Hepatocyte (in vitro differentiated cells): Measurements from ENCODE around the gene MGME1.

Experiments
- EZH2 ChIP-seq: fragments of 200-600 bp; sonication (generic); IDR thresholded peaks from 2 replicates; pipeline ENCODE4 v1.6.1; 2016; ENCODE audit warnings: antibody characterized with exemption, mild to moderate bottlenecking, borderline replicate concordance
- EZH2phosphoT487 ChIP-seq: fragments of 200-600 bp; sonication (generic); IDR thresholded peaks from one replicate; pipeline ENCODE4 v1.6.1; 2018; ENCODE audit warnings: antibody characterized with exemption, mild to moderate bottlenecking, low read depth, moderate library complexity; ENCODE audit not compliant: unreplicated experiment, severe bottlenecking
- TF ChIP-seq, protein P1 (sequence below): fragments of 200-600 bp; sonication (generic); IDR thresholded peaks from 2 replicates; pipeline ENCODE4 v1.5.1; 2016; ENCODE audit warnings: antibody characterized with exemption, mild to moderate bottlenecking; ENCODE audit not compliant: poor library complexity

DNA sequence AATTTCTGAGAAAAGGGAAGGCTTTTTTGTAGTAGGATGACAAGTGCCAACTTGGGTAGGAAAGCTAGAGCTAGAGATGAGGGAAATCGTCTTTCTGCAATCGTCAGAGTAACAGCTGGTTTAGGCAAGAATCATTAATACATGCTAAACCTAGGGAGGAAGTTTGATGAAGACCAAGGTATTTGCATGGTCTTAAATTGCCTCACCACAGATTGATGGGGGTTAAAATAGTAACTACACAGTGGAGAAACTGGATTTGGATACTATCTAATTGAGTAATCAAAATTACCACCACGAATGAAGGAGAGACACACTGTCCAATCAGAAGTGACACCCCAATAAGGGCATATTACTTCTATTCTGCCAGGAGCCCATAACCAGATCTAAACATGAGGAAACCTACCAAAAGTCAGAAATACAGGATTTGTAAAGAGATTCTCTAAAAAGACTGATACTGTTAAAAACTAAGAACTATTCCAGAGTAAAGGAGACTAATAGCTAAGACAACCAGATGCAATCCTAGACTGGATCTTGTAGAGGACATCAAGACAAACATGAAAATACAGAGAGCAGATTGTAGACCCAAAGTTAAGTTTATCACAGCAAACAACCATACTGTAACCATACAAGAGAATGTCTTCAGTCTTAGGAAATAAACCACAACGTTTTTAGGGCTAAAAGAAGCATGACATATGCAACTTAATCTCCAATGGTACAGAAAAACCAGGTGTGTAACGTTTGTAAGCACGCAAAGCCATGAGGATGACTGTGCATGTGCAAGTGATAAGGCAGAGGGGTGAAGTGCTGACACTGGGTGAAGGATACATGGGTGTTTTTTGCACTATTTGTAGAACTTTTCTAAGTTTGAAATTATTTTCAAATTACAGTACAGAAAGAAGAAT is 22.0 kb upstream of the MGME1 start:
- TF ChIP-seq, protein P1, sequence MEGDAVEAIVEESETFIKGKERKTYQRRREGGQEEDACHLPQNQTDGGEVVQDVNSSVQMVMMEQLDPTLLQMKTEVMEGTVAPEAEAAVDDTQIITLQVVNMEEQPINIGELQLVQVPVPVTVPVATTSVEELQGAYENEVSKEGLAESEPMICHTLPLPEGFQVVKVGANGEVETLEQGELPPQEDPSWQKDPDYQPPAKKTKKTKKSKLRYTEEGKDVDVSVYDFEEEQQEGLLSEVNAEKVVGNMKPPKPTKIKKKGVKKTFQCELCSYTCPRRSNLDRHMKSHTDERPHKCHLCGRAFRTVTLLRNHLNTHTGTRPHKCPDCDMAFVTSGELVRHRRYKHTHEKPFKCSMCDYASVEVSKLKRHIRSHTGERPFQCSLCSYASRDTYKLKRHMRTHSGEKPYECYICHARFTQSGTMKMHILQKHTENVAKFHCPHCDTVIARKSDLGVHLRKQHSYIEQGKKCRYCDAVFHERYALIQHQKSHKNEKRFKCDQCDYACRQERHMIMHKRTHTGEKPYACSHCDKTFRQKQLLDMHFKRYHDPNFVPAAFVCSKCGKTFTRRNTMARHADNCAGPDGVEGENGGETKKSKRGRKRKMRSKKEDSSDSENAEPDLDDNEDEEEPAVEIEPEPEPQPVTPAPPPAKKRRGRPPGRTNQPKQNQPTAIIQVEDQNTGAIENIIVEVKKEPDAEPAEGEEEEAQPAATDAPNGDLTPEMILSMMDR, result no peak
- no peak for TF ChIP-seq EZH2phosphoT487
- TF ChIP-seq EZH2, result no peak
